Forelimb muscle (tissue), 1 donor: ENCODE results near the gene ZNF521. TPM values are rescaled to one million over a fixed set of nuclear protein-coding genes. Genes with fewer than 3 reads are reported as not detected.

ENCODE experiments used
- DNase-seq: peaks from one replicate; pipeline ENCODE4 v3.0.0-alpha.2; 2013; ENCODE audit warnings: low read depth
- polyA plus RNA-seq: library from polyadenylated mRNA; unstranded; fragments of 120-200 nt; gene quantifications from one replicate; pipeline ENCODE4 v1.2.1, GENCODE V29; 2013; ENCODE audit not compliant: insufficient read length

The ZNF521 gene
- polyA plus RNA-seq, 1 donor, result 43.7 TPM

DNA sequence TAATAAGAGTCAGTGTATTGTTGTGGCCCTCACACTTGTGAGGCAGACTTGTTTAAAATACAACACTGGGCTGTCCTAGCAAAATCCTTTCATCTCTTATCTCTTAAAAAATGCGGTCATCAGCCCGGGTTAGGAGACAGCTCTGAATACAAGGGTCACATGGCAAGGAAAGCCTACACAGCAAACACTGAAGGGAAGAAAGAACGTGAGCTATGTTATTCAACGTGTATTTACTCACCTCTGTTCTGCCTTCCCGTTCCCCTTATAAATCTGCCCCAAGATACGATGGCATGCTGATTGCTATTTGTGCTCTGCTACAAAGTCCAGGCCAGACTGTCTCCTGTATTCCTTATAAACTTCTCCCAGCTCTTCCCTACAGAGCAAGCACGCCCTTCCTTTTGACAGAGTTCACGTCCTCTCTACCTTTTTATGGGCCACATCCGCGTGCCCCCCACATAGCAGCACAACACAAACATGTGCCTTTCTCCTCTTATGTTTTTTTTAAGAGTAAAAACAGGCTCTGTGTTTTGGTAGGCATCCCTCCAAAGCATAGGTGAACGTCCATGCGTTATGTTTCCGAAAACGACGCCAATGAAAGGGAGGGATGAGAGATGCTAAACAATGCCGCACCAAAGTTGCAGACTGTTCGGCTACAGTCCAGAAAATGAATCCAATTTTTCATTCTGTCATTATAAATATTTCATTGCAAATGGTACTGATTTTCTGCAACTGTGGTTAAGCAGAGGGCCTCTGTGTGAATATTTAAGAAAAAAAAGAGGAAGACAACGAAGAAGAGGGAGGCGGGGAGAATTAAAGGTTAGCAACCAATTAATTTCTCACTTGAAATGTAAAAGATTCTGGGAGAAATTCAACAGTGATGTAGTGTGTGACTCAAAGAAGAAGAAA, 274.7 kb downstream of the ZNF521 start:
- no peak for DNase-seq

DNA sequence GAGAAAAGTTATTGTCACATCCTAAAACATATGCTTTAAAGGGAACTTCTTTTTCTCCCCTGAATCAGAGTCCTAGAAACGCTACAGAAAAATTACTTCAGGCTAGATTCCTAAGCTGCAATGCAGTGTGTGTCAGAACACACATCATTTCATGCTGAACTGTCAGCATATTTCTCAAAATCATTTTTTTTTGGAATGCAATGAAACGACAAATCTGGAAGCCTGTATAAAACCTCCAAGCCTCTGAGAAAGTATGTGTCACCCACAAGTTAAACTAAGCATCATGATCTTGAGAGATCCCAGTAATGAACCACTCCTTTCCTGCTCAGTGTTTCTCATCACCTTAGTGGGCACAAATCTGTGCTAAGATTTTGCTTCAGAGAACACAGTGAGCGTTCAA, 276.2 kb downstream of the ZNF521 start:
- DNase-seq, result no peak

DNA sequence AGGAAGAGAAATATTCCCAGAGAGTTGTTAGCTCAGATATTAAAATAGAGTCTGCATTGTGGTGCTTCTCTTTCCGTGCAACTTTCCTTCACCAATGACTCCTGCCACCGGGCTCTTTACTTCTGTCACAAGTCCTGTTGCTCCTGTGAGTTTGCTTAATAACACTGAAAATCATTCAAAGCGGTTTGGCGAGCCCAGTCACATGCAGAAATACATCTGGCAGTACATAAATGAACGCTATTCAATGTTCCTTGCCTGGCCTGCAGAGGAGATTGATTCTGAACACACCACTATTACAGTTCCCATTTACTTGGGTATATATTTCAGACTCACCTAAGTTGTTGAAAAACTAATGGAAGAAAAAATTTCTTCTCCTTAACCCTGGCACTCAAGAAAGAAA, 276.6 kb downstream of the ZNF521 start:
- no peak for DNase-seq

DNA sequence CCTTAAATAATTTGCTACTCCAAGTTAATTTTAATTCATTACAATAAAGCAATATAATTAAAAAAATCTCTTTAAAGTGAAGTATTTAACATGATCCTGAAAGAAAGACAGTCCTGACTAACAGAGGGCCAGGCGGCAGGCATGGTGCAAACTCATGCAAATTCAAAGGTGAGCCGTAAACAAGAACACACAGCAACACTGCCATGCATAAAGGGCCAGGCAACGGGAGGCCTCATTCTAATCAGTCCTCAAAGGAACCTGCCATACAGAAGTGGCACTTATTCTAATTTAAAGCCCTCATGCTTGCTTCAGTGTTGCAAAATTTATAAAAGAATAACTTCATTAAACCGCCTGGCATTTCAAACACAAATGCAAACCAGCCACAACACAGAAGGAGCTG, 277.0 kb downstream of the ZNF521 start:
- DNase-seq, result no peak

DNA sequence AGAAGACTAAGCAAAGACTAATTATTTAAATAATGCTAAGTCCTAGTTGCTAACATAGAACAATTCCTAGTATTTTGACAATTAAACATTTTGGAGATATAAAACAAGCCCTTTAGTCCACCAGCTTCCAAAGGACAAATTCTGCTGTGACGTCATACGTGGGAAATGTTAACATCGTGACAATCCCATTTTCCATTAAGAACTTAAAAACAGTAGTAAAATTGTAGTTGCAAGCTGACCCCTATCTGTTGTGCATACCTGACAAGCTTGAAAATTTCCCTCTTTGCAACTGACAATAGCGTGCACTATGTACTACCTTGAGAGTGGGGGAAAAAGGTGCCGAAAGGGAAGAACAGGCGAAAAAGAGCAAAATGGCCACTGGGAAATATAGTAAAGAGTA, 279.8 kb downstream of the ZNF521 start:
- DNase-seq, result no peak

DNA sequence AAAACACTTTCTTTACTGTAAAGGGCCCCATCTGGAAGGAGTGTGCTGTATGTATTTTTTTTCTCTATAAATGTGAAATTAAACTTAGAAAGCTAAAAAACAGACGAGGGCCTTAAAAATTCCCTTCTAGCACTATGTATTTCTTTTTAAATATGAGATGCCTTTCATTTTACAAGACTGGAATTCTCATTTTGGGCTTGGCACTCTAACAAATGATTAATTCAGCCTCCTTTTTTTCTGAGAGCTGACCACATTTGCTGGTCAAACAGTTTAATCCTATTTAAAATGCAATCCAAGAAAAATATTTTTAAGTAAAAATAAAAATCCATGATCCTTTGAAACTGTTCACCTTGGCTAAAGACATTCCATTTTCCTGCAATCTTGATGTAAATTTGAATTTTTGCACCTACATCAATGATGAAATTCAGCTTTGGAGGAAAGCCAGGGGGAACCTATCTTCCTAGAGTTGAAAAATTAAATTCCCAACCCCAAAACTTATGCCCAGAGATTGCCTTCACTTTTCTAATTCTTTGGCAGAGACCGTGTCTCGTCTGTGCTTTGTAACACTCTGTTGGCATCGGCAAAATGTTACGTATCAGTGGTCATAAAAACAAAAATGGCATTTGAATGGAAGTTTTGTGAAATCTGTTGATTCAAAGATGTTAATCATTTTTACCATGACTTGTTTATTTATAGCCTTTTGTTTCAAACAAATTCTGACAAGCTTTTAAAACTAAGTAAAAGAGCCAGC, 284.5 kb downstream of the ZNF521 start:
- DNase-seq, result peak; percentile 14

DNA sequence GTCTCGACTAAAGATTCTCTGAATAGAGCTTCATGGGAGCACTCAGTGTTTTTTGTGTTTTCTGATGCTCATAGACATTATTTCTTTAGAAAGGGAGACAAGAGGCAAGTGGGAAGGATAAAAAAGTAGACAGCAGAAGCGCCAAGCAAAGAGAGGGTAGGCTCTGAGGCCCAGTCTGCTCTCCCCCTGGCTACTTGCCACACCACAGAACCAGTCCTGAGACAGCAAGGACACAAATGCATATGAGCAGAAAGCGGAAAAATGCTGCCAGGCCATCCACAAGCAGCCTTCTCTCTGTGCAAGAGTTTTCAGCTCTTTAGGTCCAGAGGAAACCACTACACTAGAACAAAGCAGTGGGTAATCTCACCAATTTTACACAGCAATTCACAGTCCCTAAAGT, 285.4 kb downstream of the ZNF521 start:
- DNase-seq, result no peak

DNA sequence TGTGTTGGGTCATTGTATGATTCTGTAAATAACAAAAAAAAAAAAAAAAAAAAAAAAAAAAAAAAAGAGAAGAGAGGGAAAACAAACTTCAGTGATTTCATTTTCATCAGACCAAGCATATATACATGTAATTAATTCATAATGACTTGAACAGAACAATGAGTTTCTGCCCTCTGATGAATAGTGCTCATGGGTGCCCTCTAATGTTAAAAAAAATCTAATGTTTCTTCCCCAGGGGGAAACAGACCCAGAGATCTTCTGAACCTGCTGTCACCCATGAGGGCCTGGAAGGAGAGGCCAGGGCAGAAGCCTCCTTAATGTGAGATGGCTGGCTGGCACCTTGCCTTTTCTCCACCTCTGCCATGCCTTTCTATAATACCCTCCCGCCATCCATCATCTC, 289.2 kb downstream of the ZNF521 start:
- no peak for DNase-seq

DNA sequence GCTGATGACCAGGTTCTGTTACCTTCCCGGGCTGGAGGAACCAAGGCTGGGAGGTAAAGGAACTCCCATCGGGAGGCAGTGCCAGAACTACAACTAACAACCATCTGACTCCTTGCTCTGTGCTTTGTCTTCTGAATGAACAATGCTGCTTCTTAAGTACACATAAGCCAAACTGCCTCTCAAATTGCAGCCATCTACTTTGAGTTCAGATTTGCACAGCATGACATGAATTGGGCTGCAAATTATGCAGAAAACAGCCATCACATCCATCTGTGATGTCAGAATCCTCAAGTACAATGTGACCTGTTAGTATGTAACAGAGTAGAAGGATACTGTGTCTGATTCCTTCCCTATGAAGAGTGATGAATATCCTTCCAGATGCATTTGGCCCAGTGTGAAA, 290.6 kb downstream of the ZNF521 start:
- no peak for DNase-seq

DNA sequence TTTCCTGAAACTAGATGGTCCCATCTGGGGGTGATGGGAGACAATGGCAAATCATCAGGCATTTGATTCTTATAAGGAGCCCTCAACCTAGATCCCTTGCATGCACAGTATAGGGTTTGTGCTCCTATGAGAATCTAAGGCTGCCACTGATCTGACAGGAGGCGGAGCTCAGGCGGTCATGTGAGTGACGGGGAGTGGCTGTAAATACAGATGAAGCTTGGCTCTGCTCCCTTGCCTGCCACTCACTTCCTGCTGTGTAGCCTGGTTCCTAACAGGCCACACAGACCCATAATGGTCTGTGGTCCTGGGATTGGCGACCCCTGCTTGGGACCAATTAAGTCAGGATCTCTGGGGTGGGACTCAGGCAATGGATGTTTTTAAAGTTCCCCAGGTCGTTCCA, 293.4 kb downstream of the ZNF521 start:
- no peak for DNase-seq

DNA sequence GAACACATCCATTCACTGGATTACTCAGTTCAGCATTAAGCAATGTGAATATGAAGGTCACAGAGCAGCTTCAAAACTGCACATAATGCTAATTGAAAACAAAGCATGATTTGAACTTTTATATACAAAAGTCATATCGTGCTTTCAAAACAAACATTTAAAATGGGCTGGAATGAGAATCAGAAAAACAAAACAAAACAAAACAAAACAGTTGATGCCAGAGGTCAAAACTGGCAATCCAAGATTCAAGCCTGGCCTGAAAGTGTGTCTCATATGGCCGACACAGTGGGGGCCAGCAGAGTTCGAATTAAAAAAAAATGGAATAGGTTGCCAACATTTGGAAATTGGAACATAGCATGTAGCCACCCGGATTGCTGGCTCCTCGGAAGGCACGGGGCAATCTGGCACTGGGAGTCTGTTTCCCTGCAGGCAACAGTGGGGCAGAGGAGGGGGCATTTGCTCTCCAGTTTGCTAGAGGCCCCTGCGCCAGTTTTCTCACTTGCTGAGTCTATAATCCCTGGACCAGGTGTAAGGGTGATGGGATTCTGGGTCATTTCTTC, 294.4 kb downstream of the ZNF521 start:
- no peak for DNase-seq

DNA sequence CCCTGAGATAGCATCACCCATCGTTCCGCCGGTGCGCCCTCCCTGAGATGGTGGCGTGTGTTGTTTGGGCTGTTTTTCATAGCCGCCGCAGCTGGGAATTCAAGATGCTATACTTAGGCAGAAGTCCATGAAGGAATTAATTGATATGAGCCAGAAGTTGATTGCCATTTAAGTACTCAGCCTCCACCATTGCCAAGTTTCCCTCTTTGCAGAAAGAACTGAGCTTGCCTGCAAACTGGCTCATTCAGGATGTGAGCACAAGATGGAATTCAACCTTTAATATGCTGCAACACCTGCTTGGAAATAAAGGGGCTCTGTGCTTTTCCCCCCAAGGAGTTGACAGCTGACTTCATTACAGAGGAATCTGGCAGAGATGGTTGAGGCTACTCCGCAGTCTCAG, 295.5 kb downstream of the ZNF521 start:
- no peak for DNase-seq

DNA sequence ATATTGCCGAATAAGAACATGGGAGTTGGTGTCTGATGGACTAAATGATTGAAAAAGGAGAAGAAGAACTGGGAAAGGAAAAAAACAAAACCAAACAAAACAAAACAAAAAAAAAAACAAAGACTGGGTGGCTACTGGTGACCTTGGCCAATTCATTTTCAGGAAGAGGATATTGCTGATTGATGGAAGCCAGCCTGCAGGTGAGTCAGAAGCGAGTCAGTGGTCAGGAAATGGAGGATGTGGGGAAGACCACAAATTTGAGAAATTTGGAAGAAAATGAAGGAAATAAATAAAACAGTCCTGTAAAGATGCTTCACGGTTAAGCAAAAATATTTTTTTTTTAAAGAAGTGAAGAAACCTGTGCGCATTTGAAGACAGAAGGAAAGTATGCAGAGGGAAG, 296.9 kb downstream of the ZNF521 start:
- no peak for DNase-seq

DNA sequence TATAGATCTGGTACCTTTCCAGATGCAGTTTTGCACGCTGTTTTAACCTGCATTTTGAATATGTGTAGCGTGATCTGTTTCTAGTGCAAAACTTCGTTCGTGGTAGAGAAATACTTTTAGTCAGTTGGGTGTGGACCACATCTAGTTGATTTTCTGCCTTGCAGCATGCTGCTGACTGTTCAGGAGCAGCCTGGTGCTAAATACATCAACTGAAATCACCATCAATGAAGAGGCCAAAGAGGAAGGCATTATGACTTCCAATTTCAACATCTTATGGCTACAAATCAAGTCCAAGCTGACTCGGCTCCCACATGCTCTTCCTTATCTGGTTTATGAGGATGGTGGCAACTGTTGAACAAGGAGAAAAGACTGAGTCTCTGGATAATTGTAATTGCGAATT, 298.5 kb downstream of the ZNF521 start:
- DNase-seq, result no peak

DNA sequence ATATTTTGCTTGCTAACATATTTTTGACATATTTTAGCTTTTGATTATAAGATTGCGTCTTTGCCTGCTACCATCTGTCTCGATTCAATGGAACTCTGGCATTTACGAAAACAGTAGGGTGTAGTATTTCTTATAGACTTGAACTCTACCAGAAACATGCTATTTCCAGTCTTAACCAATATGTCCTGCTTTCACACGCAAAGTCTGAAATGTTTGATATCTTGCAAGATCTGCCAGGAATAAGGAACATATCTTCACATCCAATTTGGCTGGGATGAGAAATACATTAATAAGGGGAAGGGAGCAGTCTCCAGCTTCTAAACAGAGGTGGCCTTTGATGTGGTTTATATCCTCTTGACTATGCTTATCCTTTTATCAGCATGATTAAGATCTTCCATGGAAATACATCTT, 299.4 kb downstream of the ZNF521 start:
- DNase-seq, result no peak

DNA sequence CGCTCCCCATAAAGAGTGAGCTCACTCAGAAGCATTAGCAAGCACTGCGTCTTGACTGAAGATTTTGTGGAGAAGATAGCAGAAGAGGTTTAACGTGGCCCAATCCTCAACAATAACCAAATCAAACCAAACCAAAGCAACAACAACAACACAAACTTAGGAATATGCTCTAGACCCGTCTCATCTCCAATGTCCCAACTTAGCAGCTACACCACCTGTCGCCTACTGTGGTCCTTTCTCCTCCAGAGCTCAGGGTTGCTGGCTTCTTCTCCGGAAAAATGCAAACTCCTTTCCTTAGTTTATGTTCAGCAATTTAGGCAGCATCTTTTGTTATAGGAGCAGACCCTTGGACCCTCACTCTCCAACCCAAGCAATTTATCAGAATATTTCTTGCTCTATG, 301.4 kb downstream of the ZNF521 start:
- DNase-seq, result no peak

DNA sequence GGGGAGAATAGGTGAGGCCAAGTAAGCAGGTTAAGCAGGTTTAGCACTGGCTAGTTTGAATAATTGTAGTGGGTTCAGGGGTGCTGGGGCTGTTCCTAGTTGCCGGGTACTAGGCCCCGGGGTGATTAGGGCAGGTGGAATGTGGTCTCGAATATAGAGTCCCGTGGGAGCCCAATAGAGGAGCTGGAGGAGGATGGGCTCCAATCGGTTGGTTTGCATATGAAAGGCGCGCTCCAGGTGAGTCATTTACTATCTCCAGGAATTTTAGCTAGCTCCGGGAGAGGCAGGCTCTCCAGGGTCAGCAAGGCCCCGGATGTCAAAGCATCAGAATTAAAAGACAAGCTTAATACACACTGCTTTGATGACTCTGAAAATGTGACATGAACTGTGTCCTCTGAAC, 304.0 kb downstream of the ZNF521 start:
- no peak for DNase-seq

DNA sequence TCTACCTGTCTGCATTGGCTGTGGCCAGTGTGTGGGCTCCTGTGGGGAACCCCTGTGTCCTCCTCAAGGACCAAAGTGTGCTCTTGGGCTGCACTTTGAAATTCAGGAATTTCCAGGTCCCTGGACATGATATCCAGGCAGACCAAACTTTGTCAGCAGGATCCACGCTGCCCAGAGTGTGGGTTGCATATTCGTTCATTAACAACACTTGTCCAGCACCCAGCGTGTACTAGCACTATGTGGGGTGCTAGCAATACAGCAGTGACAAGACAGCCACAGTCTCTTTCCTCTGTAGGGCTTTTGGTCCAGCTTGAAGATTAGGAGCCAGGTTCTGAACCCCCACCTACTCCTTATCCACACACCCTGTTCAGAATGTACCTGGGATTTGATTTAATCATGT, 304.5 kb downstream of the ZNF521 start:
- DNase-seq, result no peak

DNA sequence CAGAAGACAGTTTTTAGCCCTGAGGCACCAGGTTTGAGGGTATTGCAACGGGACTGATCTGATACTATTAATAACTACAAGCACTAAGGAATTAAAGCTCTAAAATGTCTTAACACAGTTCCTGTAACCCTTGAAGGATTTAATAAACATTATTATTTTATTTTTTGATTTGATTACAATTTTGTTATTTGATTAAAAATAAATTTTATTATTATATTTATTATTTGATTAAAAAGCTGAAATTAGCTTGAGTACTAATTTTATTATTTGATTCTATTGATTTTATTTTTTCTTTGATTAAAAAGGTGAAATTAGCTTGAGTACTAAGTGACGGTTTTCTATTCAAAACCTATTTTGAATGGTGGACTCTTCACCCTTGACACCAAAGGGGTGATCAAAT, 307.3 kb downstream of the ZNF521 start:
- no peak for DNase-seq

DNA sequence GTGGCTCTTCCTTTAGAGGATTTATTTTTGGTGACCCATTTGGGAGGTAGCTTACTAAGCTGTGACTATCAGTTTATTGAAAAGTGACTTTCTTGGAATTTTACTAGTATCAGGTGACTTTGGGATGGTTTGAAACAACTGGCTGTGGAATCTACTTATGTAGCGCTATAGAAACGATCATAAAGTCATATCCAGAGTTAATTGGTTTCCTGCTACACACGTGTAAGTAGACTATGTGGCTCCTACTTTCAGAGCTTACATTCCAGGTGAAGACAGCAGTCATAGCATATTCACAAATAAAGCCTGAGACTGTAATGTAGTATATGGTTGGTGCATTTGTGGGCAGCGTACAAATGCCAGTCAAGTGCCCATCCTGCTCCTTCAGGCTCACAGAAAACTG, 308.9 kb downstream of the ZNF521 start:
- DNase-seq, result no peak

DNA sequence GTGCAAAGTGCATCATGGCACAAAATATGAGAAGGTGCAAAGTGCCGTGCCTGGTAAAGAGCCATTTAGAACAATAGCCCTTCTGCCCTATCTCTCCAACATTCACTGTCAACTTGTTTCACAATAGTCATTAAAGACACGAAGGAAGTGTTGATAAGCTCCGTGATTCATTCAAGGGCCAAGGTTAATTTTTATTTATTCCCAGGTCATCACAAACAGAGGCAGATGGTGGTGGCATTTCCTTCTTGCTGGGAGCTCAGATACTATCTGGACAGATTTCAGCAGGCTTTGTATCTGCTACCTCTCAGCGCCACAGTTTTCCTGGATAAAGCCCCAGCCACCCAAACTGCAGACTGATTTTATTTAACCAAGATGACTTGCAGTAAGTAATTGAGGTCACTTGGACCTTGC, 309.3 kb downstream of the ZNF521 start:
- DNase-seq, result no peak

DNA sequence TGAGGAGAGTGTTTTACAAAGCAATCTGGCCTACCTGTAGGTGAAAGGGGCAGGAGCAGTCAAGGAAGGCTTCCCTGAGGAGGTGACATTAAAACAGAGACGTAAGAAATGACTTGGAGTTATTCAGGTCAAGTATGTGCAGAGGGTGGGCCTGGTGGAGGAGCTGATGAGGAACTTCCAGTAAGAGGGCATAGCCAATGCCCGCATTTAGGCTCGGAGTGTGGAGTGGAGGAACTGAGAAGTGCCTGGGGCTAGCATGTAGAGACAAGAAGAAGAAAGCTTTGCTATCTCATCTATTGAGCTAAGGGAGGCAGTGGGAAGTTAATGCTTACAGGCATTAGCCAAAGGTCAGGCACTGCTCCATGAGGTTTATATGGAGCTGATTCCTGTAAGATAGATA, 312.2 kb downstream of the ZNF521 start:
- no peak for DNase-seq

DNA sequence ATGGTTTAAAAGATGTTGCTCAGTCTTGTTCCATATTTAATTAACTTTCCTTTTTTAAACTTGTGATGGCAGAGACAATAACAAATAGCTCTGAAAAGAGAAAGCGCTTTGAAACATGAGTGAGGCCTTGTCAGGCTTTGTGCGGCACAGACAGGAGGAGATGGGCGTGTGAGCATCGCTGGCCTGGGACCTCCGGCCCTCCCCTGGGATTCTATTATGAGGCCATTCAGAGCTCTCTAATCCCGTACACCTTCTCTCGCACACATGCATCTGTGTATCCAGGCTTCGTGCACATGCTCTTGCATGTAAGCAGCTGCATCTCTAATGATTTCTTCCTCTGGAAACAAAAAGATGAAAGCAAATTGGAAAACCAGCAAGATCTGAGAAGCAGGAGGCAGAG, 313.7 kb downstream of the ZNF521 start:
- no peak for DNase-seq
